Panc1 (cell line): Measurements from ENCODE around the gene ZFYVE16. TPM values are rescaled to one million over a fixed set of nuclear protein-coding genes. Genes with fewer than 3 reads are reported as not detected.

ENCODE experiments used
- ATAC-seq: fragments of 200-7000 bp; cut with Tn5 transposase; 2 replicates; pipeline ENCODE4 v1.9.1; 2020; ENCODE audit warnings: mild to moderate bottlenecking, moderate library complexity
- BruUV-seq: library from RNA; stranded (reverse); fragments of 400-500 nt; replicated peaks from 2 replicates; lab custom pipeline; 2021; lab: Mats Ljungman, UMichigan
- CTCF ChIA-PET: fragments of 300-600 bp; sonication (Branson Sonifier 250); formaldehyde crosslinking; loops from one replicate; lab custom pipeline; 2022; ENCODE audit warnings: antibody characterized with exemption; lab: Charles Lee
- POLR2A ChIA-PET: fragments of 300-600 bp; sonication (Branson Sonifier 250); formaldehyde crosslinking; loops from one replicate; lab custom pipeline; 2022; ENCODE audit warnings: antibody characterized with exemption; lab: Charles Lee
- DNase-seq: peaks from one replicate; pipeline ENCODE4 v3.0.0-alpha.2; 2010; ENCODE audit warnings: low read depth, low spot score
- H3K27ac ChIP-seq: 2 replicates; pipeline ENCODE4 v1.5.1; 2011; ENCODE audit warnings: mild to moderate bottlenecking, low read length, inconsistent platforms
- H3K27me3 ChIP-seq: fragments of 200-500 bp; sonication (Bioruptor generic); 2 replicates; pipeline ENCODE4 v1.6.0; 2014; ENCODE audit warnings: low read length, inconsistent platforms; ENCODE audit not compliant: control insufficient read depth, insufficient read depth
- H3K36me3 ChIP-seq: fragments of 200-500 bp; sonication (Bioruptor generic); 2 replicates; pipeline ENCODE4 v1.5.1; 2014; ENCODE audit warnings: inconsistent platforms, mild to moderate bottlenecking, low read length, moderate library complexity; ENCODE audit not compliant: control insufficient read depth, insufficient read depth
- H3K4me1 ChIP-seq: 2 replicates; pipeline ENCODE4 v1.5.1; 2011; ENCODE audit warnings: inconsistent platforms, mild to moderate bottlenecking, low read length, moderate library complexity; ENCODE audit not compliant: control insufficient read depth, insufficient read depth
- H3K4me3 ChIP-seq, 2 experiments: 2 replicates each; pipeline ENCODE4 v1.5.1; 2011 to 2012; ENCODE audit warnings: low read depth in 2 of 2, low read length in 2 of 2, mild to moderate bottlenecking in 2 of 2, inconsistent platforms in 1 of 2, moderate library complexity in 1 of 2
- H3K9me3 ChIP-seq: fragments of 200-500 bp; sonication (Bioruptor generic); 2 replicates; pipeline ENCODE4 v1.5.1; 2014; ENCODE audit warnings: low read depth, mild to moderate bottlenecking, inconsistent platforms, low read length, moderate library complexity; ENCODE audit not compliant: control insufficient read depth, insufficient read depth
- POLR2AphosphoS5 ChIP-seq: IDR thresholded peaks from 2 replicates; pipeline ENCODE4 v1.6.1; 2012; ENCODE audit warnings: mild to moderate bottlenecking, low read depth, low read length, moderate library complexity
- SIN3A ChIP-seq: IDR thresholded peaks from 2 replicates; pipeline ENCODE4 v1.6.1; 2012; ENCODE audit warnings: low read depth, mild to moderate bottlenecking, low read length, moderate library complexity, borderline replicate concordance; ENCODE audit not compliant: insufficient read depth
- TCF7L2 ChIP-seq: IDR thresholded peaks from 2 replicates; pipeline ENCODE4 v1.6.1; 2011; ENCODE audit warnings: mild to moderate bottlenecking, low read depth, low read length, inconsistent platforms
- in situ Hi-C: cut with HindIII; loops from 2 replicates; pipeline ENCODE4 v1.10.0; 2016; ENCODE audit warnings: low sequenced_read_pairs, low pct_unique_long_range_greater_than_20kb
- intact Hi-C: fragments of 100-400 bp; cut with micrococcal nuclease; formaldehyde crosslinking; loops from one replicate; pipeline ENCODE4 v1.10.0; 2022; ENCODE audit not compliant: unreplicated experiment
- total RNA-seq: library from RNA; stranded (reverse); gene quantifications from one replicate; pipeline ENCODE4 v1.2.1, GENCODE V29; 2021; ENCODE audit not compliant: unreplicated experiment
- TF ChIP-seq, protein P1 (sequence below): fragments of 450-650 bp; IDR thresholded peaks from 2 replicates; pipeline ENCODE4 v1.5.1; 2017; ENCODE audit warnings: mild to moderate bottlenecking
- TF ChIP-seq, protein P2 (sequence below), 2 experiments: IDR thresholded peaks; 2 replicates each; pipeline ENCODE4 v1.6.1; 2011 to 2012; ENCODE audit warnings: low read depth in 2 of 2, control low read depth in 1 of 2, low read length in 1 of 2, mild to moderate bottlenecking in 1 of 2, moderate library complexity in 1 of 2; ENCODE audit not compliant: insufficient read depth in 1 of 2

ZFYVE16 gene
- total RNA-seq, 1 experiment from 2014 or later: 54.6 TPM

DNA sequence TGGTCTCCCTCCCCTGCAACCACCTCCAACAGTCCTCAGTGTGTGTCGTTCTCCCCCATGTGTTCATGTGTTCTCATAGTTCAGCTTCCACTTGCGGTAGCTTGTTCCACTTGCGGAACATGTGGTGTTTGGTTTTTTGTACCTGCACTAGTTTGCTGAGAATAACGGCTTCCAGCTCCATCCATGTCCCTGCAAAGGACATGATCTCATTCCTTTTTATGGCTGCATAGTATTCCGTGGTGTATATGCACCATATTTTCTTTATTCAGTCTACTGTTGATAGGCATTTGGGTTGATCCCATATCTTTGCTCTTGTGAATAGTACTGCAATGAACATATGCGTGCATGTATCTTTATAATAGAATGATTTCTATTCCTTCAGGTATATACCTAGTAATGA, 43.0 kb upstream of the ZFYVE16 start:
- no TSS peak for BruUV-seq
- DNase-seq: no peak
- Histone ChIP-seq H3K4me3 (no peak overlapping the region), H3K36me3 (no peaks in the 10 kb centered on the region), H3K27me3 (no peaks in the 10 kb centered on the region), H3K9me3 (no peaks in the 10 kb centered on the region), H3K27ac (no peak overlapping the region), H3K4me1 (no peaks in the 10 kb centered on the region)
- ChIA-PET CTCF (interaction anchor here (0.5 kb wide), 1 partner anchor 18 kb away, joined by 8 read pairs; no protein-coding TSS in a partner anchor), POLR2A (interaction anchor here (0.6 kb wide), 1 partner anchor 706 kb away, joined by 3 read pairs; no protein-coding TSS in a partner anchor)
- in situ Hi-C loops: no loop called here
- TF ChIP-seq SIN3A (no peak), TCF7L2 (no peak), POLR2AphosphoS5 (no peak)
- TF ChIP-seq, protein P1, sequence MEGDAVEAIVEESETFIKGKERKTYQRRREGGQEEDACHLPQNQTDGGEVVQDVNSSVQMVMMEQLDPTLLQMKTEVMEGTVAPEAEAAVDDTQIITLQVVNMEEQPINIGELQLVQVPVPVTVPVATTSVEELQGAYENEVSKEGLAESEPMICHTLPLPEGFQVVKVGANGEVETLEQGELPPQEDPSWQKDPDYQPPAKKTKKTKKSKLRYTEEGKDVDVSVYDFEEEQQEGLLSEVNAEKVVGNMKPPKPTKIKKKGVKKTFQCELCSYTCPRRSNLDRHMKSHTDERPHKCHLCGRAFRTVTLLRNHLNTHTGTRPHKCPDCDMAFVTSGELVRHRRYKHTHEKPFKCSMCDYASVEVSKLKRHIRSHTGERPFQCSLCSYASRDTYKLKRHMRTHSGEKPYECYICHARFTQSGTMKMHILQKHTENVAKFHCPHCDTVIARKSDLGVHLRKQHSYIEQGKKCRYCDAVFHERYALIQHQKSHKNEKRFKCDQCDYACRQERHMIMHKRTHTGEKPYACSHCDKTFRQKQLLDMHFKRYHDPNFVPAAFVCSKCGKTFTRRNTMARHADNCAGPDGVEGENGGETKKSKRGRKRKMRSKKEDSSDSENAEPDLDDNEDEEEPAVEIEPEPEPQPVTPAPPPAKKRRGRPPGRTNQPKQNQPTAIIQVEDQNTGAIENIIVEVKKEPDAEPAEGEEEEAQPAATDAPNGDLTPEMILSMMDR: no peak
- TF ChIP-seq, protein P2, sequence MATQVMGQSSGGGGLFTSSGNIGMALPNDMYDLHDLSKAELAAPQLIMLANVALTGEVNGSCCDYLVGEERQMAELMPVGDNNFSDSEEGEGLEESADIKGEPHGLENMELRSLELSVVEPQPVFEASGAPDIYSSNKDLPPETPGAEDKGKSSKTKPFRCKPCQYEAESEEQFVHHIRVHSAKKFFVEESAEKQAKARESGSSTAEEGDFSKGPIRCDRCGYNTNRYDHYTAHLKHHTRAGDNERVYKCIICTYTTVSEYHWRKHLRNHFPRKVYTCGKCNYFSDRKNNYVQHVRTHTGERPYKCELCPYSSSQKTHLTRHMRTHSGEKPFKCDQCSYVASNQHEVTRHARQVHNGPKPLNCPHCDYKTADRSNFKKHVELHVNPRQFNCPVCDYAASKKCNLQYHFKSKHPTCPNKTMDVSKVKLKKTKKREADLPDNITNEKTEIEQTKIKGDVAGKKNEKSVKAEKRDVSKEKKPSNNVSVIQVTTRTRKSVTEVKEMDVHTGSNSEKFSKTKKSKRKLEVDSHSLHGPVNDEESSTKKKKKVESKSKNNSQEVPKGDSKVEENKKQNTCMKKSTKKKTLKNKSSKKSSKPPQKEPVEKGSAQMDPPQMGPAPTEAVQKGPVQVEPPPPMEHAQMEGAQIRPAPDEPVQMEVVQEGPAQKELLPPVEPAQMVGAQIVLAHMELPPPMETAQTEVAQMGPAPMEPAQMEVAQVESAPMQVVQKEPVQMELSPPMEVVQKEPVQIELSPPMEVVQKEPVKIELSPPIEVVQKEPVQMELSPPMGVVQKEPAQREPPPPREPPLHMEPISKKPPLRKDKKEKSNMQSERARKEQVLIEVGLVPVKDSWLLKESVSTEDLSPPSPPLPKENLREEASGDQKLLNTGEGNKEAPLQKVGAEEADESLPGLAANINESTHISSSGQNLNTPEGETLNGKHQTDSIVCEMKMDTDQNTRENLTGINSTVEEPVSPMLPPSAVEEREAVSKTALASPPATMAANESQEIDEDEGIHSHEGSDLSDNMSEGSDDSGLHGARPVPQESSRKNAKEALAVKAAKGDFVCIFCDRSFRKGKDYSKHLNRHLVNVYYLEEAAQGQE (IDR thresholded peaks at IDR 0.05; ENCODE audit: insufficient read depth in 1 of 2, low read depth in 2 of 2, low read length in 1 of 2): no peak
- intact Hi-C loops: no loop called here
- no peak for ATAC-seq

DNA sequence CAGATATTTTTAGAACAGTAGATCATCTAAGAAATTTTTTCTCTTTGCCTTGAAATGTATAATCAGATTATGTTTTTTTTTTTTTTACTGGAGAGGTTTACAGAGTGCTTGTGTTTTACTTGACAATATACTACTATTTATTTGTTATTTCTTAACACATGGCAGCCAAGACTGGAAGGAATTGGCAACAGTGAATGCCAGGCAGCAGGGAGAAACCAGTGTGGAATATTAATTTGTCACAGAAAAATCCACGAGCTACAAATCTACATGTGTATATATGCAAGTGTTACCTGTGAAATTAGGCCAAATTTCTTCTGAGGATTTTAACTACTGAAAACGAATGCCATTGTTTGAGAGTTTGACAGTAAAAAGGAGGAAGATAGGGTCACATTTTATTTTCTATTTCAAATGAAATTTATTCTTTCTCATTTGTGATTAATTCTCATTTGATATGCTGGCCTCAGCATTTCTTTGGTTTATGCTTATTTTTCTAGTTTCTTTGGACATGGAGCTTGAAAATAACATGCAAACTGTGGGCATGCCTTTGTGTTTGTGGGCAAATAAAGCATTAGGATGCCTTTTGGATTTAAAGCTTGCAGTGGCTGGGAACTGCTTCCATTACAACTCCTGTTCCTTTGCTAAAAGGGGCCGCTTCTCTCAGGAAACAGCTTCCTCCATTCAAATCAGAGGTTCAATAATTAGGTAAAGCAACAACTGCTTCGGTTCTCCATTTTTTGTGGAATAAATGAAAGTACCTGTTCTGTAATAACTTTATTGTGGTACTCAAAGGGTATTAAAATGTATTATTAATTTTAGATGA, 39.0 kb upstream of the ZFYVE16 start:
- H3K27me3 ChIP-seq: no peaks in the 10 kb centered on the region
- ChIA-PET POLR2A (no interaction called here), CTCF (no interaction called here)
- no peaks in the 10 kb centered on the region for H3K4me1 ChIP-seq
- no peaks in the 10 kb centered on the region for H3K36me3 ChIP-seq
- no peak for ATAC-seq
- H3K4me3 ChIP-seq: no peak overlapping the region
- intact Hi-C loops: no loop called here
- H3K27ac ChIP-seq: no peak overlapping the region
- in situ Hi-C loops: no loop called here
- no peak for DNase-seq
- no TSS peak for BruUV-seq
- TF ChIP-seq SIN3A (no peak), TCF7L2 (no peak), POLR2AphosphoS5 (no peak)
- TF ChIP-seq, protein P2 (IDR thresholded peaks at IDR 0.05; ENCODE audit: insufficient read depth in 1 of 2, low read depth in 2 of 2, low read length in 1 of 2): no peak
- TF ChIP-seq, protein P1: no peak
- H3K9me3 ChIP-seq: no peaks in the 10 kb centered on the region
